HEK293T (cell line): ENCODE results near the gene HOXB3.

Experiments
- CTCF ChIA-PET: fragments of 350-600 bp; formaldehyde crosslinking; extraction: SDS; loops from one replicate; lab custom pipeline; 2021; ENCODE audit warnings: antibody characterized with exemption, inconsistent platforms; lab: Yijun Ruan, JAX
- POLR2A ChIA-PET: fragments of 350-600 bp; formaldehyde crosslinking; extraction: SDS; loops from one replicate; lab custom pipeline; 2020; ENCODE audit warnings: antibody characterized with exemption, inconsistent platforms; lab: Yijun Ruan, JAX
- DNase-seq: peaks from one replicate; pipeline ENCODE4 v3.0.0; 2012; ENCODE audit warnings: mixed read lengths; ENCODE audit errors: extremely low spot score
- ARNT ChIP-seq: fragments of 450-650 bp; IDR thresholded peaks from 2 replicates; pipeline ENCODE4 v1.6.1; 2017; ENCODE audit warnings: mild to moderate bottlenecking
- BHLHE40 ChIP-seq: fragments of 450-650 bp; IDR thresholded peaks from 2 replicates; pipeline ENCODE4 v1.6.1; 2016; ENCODE audit warnings: mild to moderate bottlenecking, moderate library complexity, borderline replicate concordance
- CTBP1 ChIP-seq: fragments of 450-650 bp; IDR thresholded peaks from 2 replicates; pipeline ENCODE4 v1.6.1; 2016; ENCODE audit warnings: borderline replicate concordance
- ELF4 ChIP-seq: fragments of 450-650 bp; IDR thresholded peaks from 2 replicates; pipeline ENCODE4 v1.6.1; 2017; ENCODE audit warnings: antibody characterized with exemption
- FOXA1 ChIP-seq: fragments of 450-650 bp; IDR thresholded peaks from 2 replicates; pipeline ENCODE4 v1.6.1; 2016; ENCODE audit warnings: mild to moderate bottlenecking
- FOXK2 ChIP-seq: fragments of 450-650 bp; IDR thresholded peaks from 2 replicates; pipeline ENCODE4 v1.6.1; 2016; ENCODE audit warnings: mild to moderate bottlenecking
- FOXM1 ChIP-seq: fragments of 450-650 bp; IDR thresholded peaks from 2 replicates; pipeline ENCODE4 v1.6.1; 2017; ENCODE audit warnings: mild to moderate bottlenecking, borderline replicate concordance
- HDGF ChIP-seq: fragments of 450-650 bp; IDR thresholded peaks from 2 replicates; pipeline ENCODE4 v1.6.1; 2017; ENCODE audit warnings: antibody characterized with exemption, borderline replicate concordance
- L3MBTL2 ChIP-seq: fragments of 450-650 bp; conservative IDR thresholded peaks from 2 replicates; pipeline ENCODE4 v1.6.1; 2016; ENCODE audit warnings: mild to moderate bottlenecking
- LEF1 ChIP-seq: fragments of 450-650 bp; IDR thresholded peaks from 2 replicates; pipeline ENCODE4 v1.6.1; 2017; ENCODE audit warnings: mild to moderate bottlenecking, borderline replicate concordance
- NFRKB ChIP-seq: fragments of 450-650 bp; IDR thresholded peaks from 2 replicates; pipeline ENCODE4 v1.6.1; 2016; ENCODE audit warnings: mild to moderate bottlenecking, moderate library complexity
- PKNOX1 ChIP-seq: fragments of 450-650 bp; IDR thresholded peaks from 2 replicates; pipeline ENCODE4 v1.6.1; 2016
- SP1 ChIP-seq: fragments of 450-650 bp; IDR thresholded peaks from 2 replicates; pipeline ENCODE4 v1.6.1; 2017
- SUZ12 ChIP-seq: fragments of 450-650 bp; IDR thresholded peaks from 2 replicates; pipeline ENCODE4 v1.6.1; 2016; ENCODE audit warnings: mild to moderate bottlenecking
- TARDBP ChIP-seq: fragments of 450-650 bp; IDR thresholded peaks from 2 replicates; pipeline ENCODE4 v1.6.1; 2016
- ZNF384 ChIP-seq: fragments of 450-650 bp; IDR thresholded peaks from 2 replicates; pipeline ENCODE4 v1.6.1; 2016

HOXB3 gene

GRCh38 chr17:48605991-48606891 lies 16.2 kb upstream of the HOXB3 start:
- POLR2A ChIA-PET, result interaction anchor here (0.7 to 1.2 kb wide), 2 partner anchors 10 to 384 kb away, joined by 3 read pairs; no protein-coding TSS in a partner anchor
- CTCF ChIA-PET, result interaction anchor here (0.6 to 0.8 kb wide), 2 partner anchors 31 to 516 kb away, joined by 3 to 4 read pairs; no protein-coding TSS in a partner anchor
- TF ChIP-seq ELF4 (no peak), HDGF (no peak), SP1 (no peak), LEF1 (no peak), FOXA1 (no peak), TARDBP (no peak), FOXK2 (no peak), SUZ12 (no peak), L3MBTL2 (no peak), NFRKB (no peak), PKNOX1 (no peak), CTBP1 (no peak), FOXM1 (no peak), ZNF384 (no peak), ARNT (no peak), BHLHE40 (no peak)
- DNase-seq, result no peak

GRCh38 chr17:48605409-48605919 lies 15.4 kb upstream of the HOXB3 start:
- TF ChIP-seq NFRKB (no peak), ARNT (no peak), L3MBTL2 (peak; percentile 79)
- no peak for DNase-seq
- ChIA-PET POLR2A (interaction anchor here (0.7 to 1.2 kb wide), 2 partner anchors 9 to 383 kb away, joined by 3 read pairs; no protein-coding TSS in a partner anchor), CTCF (no interaction called here)

GRCh38 chr17:48604770-48605329 lies 14.8 kb upstream of the HOXB3 start, which contains the start of gene HOXB6:
HOXB6 (minus strand) TSS chr17:48604986; CDS start chr17:48598150, 6,836 bp downstream.
- ChIA-PET POLR2A (interaction anchor here (1.2 kb wide), 1 partner anchor 9 kb away, joined by 3 read pairs; no protein-coding TSS in a partner anchor), CTCF (interaction anchor here (1.0 kb wide), 1 partner anchor 310 kb away, joined by 3 read pairs; no protein-coding TSS in a partner anchor)
- DNase-seq, result no peak
- TF ChIP-seq ZNF384 (no peak), FOXA1 (no peak), HDGF (no peak), PKNOX1 (peak; percentile 53; the same call in 1 of the 2 replicates), NFRKB (peak; percentile 87), TARDBP (no peak), L3MBTL2 (no peak), SUZ12 (no peak), ELF4 (peak; percentile 70; the same call in 1 of the 2 replicates), ARNT (no peak), FOXM1 (peak; percentile 83; the same call in 1 of the 2 replicates), FOXK2 (no peak), BHLHE40 (no peak), CTBP1 (peak; percentile 67; the same call in 1 of the 2 replicates), LEF1 (no peak), SP1 (no peak)

GRCh38 chr17:48603959-48604769 lies 14.1 kb upstream of the HOXB3 start:
- ChIA-PET CTCF (interaction anchor here (1.0 kb wide), 1 partner anchor 309 kb away, joined by 3 read pairs; no protein-coding TSS in a partner anchor), POLR2A (interaction anchor here (0.9 kb wide), 1 partner anchor 58 kb away, joined by 3 read pairs; no protein-coding TSS in a partner anchor)
- DNase-seq, result no peak
- no peak for TF ChIP-seq FOXM1
- TF ChIP-seq CTBP1, result no peak
- TF ChIP-seq ARNT, result no peak
- no peak for TF ChIP-seq NFRKB
- no peak for TF ChIP-seq FOXA1
- TF ChIP-seq LEF1, result no peak
- TF ChIP-seq FOXK2, result no peak
- TF ChIP-seq TARDBP, result no peak
- TF ChIP-seq ELF4, result no peak
- TF ChIP-seq BHLHE40, result no peak
- TF ChIP-seq PKNOX1, result no peak
- no peak for TF ChIP-seq HDGF
